ENCODE results near the gene COX18.
A peak's percentile ranks its signal among the peaks of the same experiment; 100 is the strongest.

Gene COX18

DNA sequence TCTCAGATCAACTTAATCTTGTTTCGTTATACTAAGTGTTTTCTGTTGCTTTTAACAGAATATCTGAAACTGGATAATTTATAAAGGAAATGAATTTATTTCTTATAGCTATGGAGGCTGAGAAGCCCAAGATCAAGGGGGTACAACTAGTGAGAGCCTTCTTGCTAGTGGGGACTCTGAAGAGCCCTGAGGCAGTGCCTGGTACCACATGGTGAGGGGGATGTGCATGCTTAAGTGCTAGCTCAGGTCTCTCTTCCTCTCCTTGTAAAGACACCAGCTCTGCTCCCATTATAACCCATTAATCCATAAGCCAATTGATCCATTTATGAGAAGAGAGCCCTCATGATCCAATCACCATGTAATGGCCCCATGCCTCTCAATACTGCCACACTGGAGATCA lies 17.9 kb downstream of the COX18 start:
- no peak for DNase-seq

DNA sequence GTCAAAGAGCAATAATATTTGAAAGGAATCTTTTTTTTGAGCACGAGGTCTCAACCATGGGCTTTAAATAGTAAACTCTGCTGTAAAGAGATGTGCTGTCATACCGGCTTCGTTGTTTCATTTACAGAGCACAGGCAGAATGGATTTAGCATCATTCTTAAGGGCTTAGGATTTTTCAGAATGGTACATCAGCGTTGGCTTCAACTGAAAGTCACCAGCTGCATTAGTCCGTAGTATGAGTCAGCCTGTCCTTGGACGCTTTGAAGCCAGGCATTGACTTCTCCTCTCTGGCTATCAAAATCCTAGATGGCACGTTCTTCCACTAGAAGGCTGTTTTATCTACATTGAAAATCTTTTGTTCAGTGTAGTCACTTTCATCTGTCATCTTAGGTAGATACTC lies 23.6 kb downstream of the COX18 start:
- no peak for DNase-seq

DNA sequence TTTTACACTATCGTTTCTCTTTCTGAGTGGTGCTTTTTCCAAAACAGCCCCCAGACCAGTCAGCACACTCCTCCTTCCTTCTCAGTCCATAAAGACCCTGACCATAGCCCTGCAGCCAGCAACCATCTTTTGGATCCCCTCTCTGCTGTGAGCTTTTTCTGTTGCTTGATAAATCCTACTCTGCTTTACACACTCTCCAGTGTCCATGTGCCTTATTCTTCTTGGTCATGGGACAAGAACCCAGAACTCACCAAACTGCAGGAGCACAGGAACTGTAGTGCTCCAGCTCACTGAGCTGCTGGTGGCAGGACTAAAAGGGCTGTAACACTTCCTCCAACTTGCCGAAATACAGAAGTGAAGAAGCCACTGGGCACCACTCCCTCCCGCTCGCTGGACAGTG lies 32.5 kb downstream of the COX18 start:
- no peak for DNase-seq

DNA sequence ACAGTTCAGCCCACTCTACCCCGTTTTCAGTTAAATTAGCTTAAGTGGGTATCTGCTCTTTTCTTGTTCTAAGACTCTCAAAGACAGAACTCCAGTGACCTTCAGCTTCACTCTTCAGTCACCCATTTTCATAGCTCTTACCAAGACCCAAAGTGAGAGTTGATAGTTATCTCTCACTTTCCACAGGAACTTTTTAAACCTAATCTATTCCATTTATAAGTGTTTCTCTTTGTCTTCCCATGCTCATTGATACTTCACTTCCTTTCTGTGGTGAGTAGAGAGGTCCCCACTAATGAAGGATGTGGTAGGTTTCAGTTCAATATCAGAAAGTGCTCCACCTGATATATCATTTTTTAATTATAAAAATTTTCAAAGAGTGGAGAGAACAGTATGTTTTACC lies 33.4 kb downstream of the COX18 start:
- no peak for DNase-seq

DNA sequence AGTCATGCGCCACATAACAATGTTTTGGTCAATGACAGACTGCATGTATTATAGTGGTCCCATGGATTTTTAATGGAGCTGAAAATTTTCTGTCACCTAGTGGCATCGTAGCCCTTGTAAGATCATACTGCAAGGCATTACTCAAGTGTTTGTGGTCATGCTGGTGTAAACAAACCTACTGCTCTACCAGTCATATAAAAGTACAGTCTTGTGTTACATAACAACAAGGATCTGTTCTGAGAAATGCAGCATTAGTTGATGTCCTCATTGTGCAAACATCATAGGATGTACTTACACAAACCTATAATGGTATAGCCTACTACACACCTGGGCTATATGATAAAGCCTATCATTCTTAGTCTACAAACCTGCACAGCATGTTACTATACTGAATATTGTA lies 34.6 kb downstream of the COX18 start:
- no peak for DNase-seq

DNA sequence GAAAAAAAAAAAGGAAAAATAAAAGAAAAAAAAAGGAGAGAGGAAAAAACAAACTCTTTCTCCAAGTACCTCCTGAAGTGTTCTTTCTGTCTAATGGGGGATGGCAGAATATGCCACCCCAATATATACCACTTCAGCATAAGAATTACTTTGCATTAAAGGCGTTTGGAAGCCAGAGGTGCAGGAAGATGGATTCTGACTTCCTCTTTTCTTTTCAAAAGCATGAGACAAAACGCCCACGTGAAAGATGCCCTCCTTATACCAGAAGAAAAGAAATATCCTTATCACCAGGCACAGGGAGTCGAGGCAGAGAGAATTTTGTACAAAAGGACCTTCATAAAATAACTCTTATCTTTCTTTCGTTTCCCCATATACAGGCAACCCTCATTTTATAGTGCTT lies 40.9 kb downstream of the COX18 start:
- DNase-seq, result no peak

DNA sequence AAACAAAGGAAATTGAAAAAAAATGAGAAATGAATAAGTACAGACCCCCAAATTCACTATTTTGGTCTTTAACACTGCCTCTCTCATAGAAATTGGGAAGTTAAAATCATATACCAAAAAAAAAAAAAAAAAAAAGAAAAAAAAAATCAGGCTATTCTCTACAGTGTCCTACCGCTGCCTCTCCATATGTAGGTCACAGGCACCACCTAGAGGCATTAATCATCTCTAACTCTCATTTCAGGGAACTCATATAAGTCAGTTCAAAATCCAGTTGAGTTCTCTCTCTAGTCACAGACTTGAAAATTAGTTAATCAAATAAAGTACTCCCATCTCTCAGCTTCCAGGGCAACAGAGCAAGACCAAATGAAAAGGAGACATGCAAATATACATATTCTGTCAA lies 47.9 kb downstream of the COX18 start:
- DNase-seq, result peak; percentile 41

DNA sequence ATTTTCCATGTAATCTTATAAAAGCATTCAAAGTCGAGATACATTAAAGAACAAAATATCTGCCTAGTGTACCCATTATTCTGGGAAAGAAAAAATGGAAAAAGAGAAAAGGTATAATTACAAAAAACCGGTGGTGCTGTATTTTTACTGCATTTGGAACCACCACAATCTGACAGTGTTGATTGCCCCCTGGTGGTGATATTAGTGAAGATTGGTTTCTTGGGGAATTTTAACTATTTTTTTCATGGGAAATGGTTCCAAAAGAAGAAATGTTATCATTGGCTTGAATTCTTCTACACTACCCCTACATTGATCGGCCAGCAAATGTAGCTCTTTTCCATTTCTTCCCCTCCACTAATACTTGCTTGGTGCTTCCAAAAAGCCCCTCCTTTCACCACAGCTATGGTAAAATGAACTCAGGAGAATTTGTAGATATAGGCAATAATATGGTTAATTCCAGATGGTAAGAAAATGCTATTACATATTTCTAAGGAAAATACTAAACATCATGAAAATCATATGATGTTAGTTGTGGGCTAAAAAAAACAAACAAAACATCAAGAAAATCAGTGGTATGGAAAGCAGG lies 50.0 kb downstream of the COX18 start:
- peak; percentile 45 for DNase-seq

DNA sequence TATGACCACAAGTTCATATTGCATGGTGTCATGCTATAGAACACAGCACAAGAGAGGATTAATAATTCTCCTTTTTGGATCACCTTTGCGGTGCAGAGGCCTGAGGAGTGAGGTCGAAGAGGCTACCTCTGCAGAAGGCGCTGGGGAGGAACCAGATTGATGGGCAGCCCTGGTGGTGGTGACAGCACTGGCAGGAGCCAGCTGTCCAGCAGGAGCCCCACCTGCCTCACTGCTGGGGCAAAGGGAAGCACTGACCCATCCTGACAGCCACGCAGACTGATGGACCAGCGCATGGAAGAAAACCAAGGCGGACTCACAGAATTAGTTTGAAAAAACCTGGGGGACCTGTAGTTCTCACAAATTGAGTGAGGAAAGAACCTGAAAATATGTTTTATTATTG lies 50.9 kb downstream of the COX18 start:
- DNase-seq, result no peak

DNA sequence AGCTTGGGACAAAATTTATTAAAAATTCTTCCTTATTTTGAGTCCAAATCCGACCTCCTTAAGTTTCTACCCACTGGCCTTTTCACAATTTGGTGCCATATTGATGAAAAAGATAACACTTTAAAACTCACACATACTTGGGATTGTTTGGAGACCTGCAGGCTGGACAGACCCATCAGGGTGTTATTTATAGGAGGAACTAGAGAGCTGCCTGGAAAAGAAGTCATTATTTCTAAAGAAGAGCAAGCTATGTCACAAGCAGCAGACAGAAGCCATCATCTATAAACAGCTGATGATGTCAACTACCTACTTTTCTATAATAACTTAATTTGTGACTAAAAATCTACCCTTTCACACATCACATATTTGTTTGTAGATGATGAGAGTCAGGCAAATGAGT lies 56.2 kb downstream of the COX18 start:
- no peak for DNase-seq

DNA sequence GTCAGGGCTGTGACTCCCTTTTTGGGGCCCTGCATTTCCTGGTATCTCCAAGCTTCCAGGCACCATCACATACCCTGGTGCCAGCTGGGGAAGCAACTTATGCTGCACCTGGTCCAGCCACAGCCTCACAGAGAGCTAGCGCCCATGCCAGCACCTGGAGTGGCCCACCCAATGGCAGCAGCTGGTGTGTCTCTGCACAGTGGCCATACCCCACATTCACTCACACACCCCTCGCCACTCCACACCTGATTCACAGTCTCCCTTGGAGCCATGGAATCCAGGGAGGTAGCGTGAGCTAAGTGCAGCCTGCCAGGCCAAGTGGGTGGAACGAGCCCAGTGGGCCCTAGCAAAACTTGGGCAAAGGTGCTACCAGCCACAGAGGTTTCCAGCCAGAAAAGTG lies 56.8 kb downstream of the COX18 start:
- no peak for DNase-seq

DNA sequence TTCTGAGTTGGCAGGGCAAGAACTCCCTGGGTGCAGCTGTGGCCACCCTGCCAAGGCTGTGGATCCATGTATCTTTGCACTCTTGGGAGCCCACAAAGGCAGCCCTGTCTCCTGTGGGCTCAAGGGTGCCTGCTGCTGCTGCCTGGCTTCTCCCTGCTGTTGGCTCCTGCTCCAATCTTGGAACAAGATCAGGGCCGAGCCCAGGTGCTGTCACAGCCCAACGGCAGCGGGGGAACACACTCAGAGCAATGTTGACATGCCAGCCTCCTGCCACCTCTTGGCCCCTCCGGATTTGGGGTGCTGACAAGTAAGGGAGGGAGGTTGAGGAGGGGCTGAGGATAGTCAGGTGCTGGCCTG lies 57.9 kb downstream of the COX18 start:
- DNase-seq, result no peak

DNA sequence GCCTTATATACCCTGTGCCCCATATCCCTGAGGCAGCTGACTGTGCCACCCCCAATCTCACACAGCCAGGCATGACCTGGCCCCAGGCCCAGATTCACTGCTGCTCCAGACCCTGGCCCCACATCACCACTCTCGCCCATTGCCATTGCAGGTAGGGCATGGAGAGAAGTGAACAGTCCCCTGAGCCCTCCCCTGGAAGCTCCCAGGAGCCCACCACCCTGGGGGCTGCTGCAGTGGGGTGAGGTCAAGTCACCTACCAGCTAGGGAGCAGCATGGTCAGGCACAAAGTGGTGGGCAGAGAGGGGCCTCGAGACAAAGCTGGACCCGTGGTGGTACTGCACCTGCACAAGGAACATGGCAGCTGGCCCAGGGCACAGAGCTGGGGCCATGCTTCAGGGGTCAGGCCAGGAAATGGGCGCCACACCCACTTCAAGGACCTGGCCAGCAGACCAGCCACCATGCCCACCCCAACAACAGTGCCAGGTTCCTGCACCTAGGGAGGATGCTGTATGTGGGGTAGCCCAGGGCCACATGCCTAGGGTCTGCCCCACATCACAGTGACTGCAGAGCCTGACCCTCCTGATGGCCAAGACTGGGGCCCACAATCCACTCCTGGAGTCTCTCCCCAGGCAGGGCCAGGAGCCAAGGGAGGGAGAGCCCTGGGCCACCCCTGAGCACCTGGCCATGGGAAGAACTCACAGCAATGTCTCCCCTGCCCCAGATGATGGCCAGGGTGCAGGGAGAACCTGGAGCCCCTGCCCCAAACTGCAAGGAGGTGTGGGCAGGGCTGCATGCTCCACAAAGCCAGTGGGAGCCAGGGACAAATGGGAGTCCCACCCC lies 58.5 kb downstream of the COX18 start:
- no peak for DNase-seq

DNA sequence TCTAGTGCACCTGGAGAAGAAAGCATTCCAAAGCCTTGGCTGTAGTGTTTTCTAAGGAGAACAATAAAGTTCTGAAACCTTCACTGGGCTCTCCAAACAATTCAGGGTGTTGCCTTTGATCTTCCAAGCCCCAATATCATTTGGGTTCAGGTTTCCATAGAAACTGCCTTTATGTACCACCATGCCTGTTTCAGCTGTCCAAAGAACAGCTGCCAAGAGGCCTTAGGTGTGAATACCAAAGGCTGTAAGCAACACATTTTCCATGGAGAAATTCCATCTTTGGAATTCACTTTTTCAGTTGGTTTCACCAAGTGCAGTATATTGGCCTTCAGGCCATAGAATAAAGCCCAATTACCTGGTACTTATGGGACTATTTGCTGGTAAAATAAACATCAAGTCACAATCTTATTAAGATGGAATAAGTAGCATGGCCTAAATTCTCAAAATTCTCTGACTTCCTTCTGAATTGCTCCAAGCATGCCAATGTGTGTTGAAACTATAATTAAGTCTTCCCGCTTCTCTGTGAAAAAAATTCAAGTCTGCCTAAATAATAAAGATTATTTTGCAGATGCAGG lies 61.9 kb downstream of the COX18 start:
- DNase-seq, result no peak

DNA sequence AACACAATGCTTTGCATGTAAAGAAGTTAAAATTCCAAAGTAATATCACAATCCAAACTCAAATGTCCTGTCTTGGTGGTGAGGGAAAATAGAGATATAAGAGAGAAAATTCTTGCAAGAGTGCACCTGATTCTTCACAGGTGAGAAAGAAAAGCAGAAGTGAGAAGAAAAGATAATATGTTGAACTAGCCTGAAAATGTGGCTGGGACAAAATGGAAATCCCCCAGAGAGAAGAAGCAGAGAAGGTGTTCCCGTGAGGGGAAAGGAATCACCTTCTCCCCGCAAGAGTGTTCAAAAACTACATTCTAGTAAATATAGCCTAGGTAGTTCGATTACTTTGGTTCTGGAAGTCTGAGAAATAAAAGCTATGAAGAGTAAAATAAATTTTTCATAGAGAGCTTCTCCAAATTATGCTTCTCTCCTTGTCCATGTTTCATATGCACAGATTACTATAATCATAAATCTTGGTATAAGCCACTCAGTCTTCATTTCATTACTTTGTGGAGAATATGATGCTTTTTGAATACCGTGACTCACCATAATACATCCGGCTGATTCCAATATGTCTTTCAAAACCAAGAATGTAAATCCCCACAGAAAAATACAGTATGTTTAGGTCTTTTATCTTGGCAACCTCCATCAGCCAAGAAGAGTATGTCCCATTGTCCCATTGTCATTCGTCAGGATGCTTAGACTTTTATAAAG lies 63.1 kb downstream of the COX18 start:
- peak; percentile 11 for DNase-seq

DNA sequence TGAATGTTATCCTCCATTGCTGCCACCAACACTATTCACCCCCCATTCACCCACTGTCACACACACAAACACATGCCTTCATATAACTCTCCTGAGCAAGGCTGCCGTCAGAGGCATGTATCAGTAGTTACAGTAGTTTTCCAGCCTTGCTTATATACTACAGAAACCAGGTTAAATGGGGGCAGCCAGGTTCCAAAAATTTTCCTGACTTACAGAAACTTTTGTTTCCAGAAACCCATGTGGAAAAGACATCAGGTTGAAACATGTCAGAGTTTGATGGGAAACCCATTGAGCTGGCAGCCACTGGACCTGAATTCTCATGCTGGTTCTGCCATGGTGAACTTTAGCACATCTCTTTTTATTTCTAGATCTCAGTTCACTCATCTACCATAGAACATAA lies 64.0 kb downstream of the COX18 start:
- DNase-seq, result no peak

Data from RPMI8226 (cell line).